ENCODE measurements around the gene ZMYND12.

Gene ZMYND12

DNA sequence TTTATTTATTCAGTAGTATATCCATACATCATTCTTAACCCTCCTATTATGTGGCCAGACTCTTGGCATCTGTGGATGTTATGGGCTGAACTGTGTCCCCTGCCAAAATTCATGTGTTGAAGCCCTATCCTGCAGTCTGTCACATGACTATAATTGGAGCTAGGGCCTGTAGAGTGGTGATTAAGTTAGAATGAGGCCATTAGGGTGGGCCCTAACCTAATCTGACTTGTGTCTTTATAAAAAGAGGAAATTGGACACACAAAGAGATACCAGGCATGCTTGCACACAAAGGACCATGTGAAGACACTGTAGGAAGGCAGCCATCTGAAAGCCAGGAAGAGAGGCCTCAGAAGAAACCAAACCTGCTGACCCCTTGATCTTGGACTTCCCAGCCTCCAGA lies 6.6 kb downstream of the ZMYND12 start:
- DNase-seq (ENCODE audit: low spot score) = no peak
- ATAC-seq (ENCODE audit: low read depth) = no peak
- H3K9me3 ChIP-seq (ENCODE audit: severe bottlenecking) = peaks cover 3% of the 10 kb centered on the region
- no peak overlapping the region for H3K27ac ChIP-seq (ENCODE audit: poor library complexity, severe bottlenecking)
- no peak for TF ChIP-seq CTCF (IDR thresholded peaks at IDR 0.05; ENCODE audit: poor library complexity, severe bottlenecking)
- H3K4me3 ChIP-seq (ENCODE audit: severe bottlenecking) = no peak overlapping the region
- H3K36me3 ChIP-seq (ENCODE audit: low read depth) = no peaks in the 10 kb centered on the region
- no peaks in the 10 kb centered on the region for H3K27me3 ChIP-seq (ENCODE audit: insufficient read depth, poor library complexity, severe bottlenecking)
- no peaks in the 10 kb centered on the region for H3K4me1 ChIP-seq (ENCODE audit: insufficient read depth, poor library complexity, severe bottlenecking)

DNA sequence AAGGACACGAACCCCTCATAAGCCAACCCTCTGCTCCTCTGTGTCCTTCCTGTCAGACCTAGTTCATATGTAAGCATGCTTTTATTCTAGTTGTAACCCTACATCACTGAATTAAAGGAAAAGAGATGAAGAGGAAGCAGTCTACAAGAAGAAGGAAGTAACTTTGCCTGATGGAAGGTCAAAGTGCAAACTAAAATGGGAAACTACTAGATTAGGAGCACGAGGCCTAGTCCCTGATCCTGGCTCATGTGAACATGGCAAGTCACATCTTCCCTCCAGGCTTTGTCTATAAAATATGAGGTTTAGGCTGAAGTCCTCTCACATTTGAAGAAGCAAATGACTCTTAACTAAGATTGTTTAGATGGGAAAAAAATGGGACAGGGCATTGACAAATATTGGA lies 13.2 kb downstream of the ZMYND12 start:
- Histone ChIP-seq H3K27ac (ENCODE audit: poor library complexity, severe bottlenecking) (no peak overlapping the region), H3K4me1 (ENCODE audit: insufficient read depth, poor library complexity, severe bottlenecking) (peaks cover 7% of the 10 kb centered on the region), H3K4me3 (ENCODE audit: severe bottlenecking) (no peak overlapping the region), H3K27me3 (ENCODE audit: insufficient read depth, poor library complexity, severe bottlenecking) (no peaks in the 10 kb centered on the region), H3K36me3 (ENCODE audit: low read depth) (no peaks in the 10 kb centered on the region), H3K9me3 (ENCODE audit: severe bottlenecking) (no peaks in the 10 kb centered on the region)
- ATAC-seq (ENCODE audit: low read depth) = no peak
- no peak for TF ChIP-seq CTCF (IDR thresholded peaks at IDR 0.05; ENCODE audit: poor library complexity, severe bottlenecking)
- DNase-seq (ENCODE audit: low spot score) = no peak

DNA sequence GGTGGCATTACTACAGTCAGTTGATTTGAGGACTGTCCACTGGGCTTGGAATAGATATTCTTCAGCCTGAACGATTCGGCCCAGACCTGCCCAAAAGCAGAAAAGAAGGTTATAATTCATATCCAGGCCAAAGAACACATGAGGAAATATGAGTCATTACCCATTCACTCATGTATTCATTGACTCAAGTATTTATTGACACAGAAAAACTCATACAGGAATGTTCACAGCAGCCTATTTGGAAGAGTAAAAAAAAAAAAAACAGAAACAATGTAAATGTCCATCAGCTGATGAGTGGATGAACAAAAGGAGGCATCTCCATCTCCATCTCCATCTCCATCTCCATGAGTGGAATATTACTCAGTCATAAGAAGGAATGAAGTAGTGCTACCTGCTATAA lies 15.9 kb downstream of the ZMYND12 start:
- Histone ChIP-seq H3K4me3 (ENCODE audit: severe bottlenecking) (no peak overlapping the region), H3K9me3 (ENCODE audit: severe bottlenecking) (no peaks in the 10 kb centered on the region), H3K27me3 (ENCODE audit: insufficient read depth, poor library complexity, severe bottlenecking) (no peaks in the 10 kb centered on the region), H3K36me3 (ENCODE audit: low read depth) (no peaks in the 10 kb centered on the region), H3K4me1 (ENCODE audit: insufficient read depth, poor library complexity, severe bottlenecking) (peaks cover 7% of the 10 kb centered on the region), H3K27ac (ENCODE audit: poor library complexity, severe bottlenecking) (peak overlapping the region; percentile 43)
- DNase-seq (ENCODE audit: low spot score) = no peak
- ATAC-seq (ENCODE audit: low read depth) = peak; percentile 97
- no peak for TF ChIP-seq CTCF (IDR thresholded peaks at IDR 0.05; ENCODE audit: poor library complexity, severe bottlenecking)

DNA sequence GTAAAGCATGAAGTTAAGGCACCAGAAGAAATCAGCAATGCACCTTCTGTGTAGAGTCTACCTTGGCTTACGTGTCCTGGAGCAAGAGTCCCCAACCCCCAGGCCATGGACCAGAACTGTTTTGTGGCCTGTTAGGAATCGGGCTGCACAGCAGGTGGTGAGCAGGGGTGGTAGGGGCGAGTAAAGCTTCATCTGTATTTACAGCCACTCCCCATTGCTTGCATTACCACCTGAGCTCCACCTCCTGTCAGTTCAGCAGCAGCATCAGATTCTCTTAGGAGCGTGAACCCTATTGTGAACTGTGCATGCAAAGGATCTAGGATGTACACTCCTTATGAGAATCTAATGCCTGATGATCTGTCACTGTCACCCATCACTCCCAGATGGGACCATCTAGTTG lies 21.5 kb downstream of the ZMYND12 start:
- H3K27me3 ChIP-seq (ENCODE audit: insufficient read depth, poor library complexity, severe bottlenecking) = no peaks in the 10 kb centered on the region
- H3K36me3 ChIP-seq (ENCODE audit: low read depth) = no peaks in the 10 kb centered on the region
- H3K27ac ChIP-seq (ENCODE audit: poor library complexity, severe bottlenecking) = no peak overlapping the region
- no peak for ATAC-seq (ENCODE audit: low read depth)
- no peak overlapping the region for H3K4me3 ChIP-seq (ENCODE audit: severe bottlenecking)
- DNase-seq (ENCODE audit: low spot score) = no peak
- H3K9me3 ChIP-seq (ENCODE audit: severe bottlenecking) = no peaks in the 10 kb centered on the region
- H3K4me1 ChIP-seq (ENCODE audit: insufficient read depth, poor library complexity, severe bottlenecking) = peaks cover 1% of the 10 kb centered on the region
- TF ChIP-seq CTCF (IDR thresholded peaks at IDR 0.05; ENCODE audit: poor library complexity, severe bottlenecking) = no peak

DNA sequence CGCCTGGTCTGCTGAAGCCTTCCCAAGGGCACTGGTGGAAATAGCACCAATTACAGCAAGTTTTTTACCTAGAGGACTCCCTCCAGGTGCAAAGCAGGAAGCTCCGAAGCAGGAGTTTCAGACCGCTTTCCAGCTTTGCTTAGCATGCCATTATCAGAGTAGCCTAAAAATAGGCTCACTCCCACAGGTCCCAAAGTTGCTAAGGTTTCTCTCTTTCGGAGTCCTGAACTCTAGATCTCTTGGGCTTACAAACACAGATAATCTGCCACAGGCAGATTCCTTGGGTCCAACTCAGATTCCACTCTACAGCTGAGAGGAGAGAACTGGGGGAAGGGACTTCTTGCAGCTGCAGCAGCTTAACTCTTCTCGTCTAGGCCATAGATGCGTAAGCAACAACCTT lies 22.5 kb downstream of the ZMYND12 start:
- no peak overlapping the region for H3K27ac ChIP-seq (ENCODE audit: poor library complexity, severe bottlenecking)
- ATAC-seq (ENCODE audit: low read depth) (no peak), DNase-seq (ENCODE audit: low spot score) (no peak)
- no peaks in the 10 kb centered on the region for H3K36me3 ChIP-seq (ENCODE audit: low read depth)
- no peak overlapping the region for H3K4me3 ChIP-seq (ENCODE audit: severe bottlenecking)
- H3K9me3 ChIP-seq (ENCODE audit: severe bottlenecking) = no peaks in the 10 kb centered on the region
- H3K4me1 ChIP-seq (ENCODE audit: insufficient read depth, poor library complexity, severe bottlenecking) = no peaks in the 10 kb centered on the region
- no peaks in the 10 kb centered on the region for H3K27me3 ChIP-seq (ENCODE audit: insufficient read depth, poor library complexity, severe bottlenecking)
- TF ChIP-seq CTCF (IDR thresholded peaks at IDR 0.05; ENCODE audit: poor library complexity, severe bottlenecking) = no peak
